GM18498 (cell line): Measurements from ENCODE around the gene MLN.

ENCODE experiments used
- ATAC-seq: cut with Tn5 transposase; IDR thresholded peaks from one replicate; pipeline ENCODE4 v1.9.1; 2021; ENCODE audit warnings: mild to moderate bottlenecking, moderate library complexity; ENCODE audit not compliant: unreplicated experiment

MLN gene, protein sequence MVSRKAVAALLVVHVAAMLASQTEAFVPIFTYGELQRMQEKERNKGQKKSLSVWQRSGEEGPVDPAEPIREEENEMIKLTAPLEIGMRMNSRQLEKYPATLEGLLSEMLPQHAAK

DNA sequence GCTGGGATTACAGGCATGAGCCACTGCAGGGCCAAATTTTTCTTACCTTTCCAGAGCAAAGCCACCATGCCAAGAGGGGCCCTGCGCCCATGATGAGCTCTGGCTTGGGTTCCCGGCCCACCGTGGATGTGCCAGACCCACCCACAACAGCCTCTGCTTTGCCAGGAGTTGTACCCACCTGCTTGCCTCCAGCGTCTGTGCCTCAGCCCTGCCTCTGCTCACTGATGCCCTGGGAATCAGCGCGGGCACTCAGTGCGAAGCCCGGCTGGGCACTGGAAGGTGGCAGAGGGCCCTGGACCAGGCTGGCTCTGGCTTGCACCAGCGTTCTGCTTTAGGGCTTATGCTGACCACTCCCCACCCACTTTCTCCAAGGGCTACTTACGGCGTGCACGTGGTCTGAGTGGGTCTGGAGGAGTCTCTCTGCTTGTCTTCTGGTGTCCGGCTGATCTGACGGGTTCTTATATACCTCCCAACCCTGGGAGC is at the start of gene MLN:
MLN (minus strand) TSS at position 433 of the 483 bp plus-strand sequence. CDS start 2,840 bp downstream, outside the sequence.
- no peak for ATAC-seq

DNA sequence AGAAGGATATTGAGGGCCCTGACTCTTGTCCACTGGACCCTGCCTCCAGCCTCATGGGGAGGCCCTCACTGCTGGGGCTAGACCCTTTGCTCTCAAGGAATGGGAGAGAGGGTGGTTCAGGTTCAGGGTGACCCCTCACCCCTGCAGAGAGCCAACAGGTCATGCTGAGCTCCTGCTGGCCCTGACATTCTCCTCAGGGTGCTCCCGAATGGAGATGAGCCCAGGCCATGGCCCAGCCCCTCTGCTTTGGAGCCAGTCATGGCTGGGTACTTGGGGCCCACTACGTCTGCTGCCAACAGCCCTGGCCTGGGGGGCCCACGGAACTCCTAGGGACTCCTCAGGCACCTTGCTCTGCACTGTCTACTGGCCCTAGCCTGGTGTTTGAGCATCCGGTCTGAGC is 49.2 kb upstream of the MLN start:
- ATAC-seq, result no peak

DNA sequence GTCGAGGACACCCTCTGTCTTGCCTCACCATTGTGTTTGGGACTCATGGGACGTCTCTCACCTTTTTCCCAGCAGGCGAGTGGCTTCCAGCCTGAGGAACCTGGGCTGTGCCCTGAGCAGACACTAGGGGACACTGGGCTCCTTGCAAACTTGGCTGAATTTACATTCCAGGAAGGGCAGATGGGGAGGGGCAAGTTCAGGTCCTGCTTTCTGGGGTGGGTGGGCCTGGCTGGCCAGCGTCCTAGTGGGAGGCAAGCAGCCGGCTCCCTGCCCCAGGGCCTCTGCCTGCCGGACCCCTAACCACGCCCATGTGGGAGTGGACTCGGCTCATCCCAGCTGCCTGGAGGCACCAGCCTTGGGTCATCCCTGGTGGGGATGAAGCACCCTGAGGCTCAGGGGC is 48.2 kb upstream of the MLN start:
- ATAC-seq, result no peak

DNA sequence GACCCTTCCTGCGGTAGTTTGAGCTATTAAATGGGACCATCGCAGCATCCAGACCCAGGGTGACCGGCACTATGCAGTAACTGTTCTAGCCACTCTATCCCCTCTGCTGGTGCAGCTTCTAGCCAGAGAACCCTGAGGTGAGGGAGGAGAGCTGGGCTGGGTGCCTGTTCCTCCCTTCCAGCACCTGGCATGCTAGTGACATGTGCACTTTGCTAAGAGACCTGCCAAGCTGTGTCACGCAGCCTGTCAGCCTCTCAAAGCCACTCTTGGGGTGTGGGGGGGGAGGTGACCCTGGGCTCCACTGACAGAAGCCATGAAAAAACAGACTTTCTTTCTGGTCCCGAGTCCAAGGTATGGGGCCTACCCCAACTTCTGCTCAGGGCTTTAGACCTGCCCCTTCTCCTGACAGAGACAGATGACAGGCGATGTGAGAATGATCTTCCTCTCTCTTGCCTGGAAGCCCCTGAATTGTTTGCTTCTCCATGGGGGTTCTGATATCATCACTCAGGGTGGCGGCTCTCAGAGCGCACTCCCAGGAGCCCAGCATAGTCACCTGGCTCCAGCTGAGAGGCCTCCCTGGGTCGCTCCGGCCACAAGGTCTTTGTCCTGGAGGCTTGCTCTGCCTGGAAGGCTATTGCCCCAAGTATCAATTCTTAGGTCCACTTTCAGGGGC is 47.2 kb upstream of the MLN start:
- no peak for ATAC-seq

DNA sequence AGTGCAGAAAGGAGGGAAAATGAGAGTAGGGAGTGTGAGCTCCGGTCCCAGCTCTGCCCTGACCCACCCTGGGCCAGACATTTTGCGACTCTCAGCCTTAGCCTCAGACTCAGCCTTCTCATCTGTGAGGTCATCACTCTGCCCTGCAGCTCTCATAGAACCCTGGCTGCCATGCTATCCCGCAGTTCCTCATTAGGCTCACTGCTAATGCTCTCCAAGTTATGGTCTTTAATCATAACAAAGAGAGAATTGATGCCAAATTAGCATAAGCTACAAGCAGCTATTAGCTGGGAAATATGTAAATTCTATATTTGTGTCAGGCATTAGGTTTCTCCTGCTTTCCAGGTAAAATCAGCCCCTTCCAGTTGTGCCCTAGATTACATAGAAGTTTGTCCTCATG is 46.5 kb upstream of the MLN start:
- no peak for ATAC-seq

DNA sequence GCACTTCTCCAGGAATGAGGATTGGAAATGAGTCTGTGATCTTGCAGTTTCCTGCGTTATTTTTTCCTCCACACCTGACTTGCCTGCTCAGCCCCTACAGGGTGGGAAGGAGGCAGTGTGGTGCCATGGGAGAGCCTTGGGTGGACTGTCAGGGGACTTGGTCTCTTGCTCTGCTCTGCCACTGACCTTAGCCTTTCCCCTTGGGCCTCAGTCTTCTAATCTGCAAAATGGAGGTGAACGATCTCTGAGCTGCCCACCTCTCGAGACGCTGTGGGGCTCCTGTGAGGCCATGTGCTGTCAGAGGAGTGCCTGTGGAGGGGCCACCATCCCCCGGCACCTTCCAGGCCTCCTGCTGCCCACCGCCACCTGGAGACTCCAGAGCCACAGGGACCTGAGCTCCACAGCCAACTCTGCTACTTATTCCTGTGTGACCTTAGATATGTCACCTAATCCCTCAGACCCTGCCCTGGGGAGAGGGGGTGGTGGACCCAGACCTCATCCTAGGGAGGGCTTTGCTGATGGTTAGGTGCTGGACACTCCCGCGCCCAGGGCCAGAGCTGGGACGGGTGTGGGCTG is 45.8 kb upstream of the MLN start:
- no peak for ATAC-seq

DNA sequence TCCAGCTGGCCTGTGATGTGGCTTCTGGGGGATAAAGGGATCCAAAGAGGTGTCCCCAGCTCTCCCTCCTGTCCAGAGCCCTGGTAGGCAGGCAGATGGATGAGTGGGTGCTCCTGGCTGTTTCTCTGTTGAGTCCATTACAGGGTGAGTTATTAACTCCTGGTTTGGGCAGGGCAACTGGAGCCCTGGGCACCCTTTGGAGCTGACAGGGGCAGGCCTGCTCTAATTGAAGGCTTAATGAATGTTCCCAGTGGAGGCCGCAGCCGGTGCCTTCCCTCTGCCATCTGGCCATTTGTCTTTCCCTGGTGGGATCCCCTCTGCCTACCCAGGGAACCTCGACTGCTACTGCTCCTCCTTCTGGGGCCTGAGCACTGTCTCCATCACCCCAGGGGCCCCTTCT is 44.7 kb upstream of the MLN start:
- no peak for ATAC-seq

DNA sequence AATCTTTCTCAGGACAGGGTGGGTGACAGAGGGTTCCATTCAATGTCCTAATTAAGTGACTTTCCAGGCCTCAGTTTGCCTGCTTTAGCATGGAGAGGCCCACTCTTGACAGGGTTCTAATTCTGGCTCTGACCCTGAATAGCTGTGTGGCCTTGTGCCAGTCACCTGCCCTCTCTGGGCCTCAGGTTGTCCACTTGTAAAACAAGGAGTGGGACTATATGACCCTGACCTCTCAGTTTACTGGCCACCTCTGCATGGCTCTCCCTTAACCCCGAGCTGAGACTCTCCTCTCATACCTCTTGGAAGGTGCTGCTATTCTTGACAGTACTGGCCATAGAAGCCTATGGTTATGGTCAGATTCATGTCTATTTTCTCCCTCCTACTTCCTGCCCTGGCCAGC is 44.1 kb upstream of the MLN start:
- no peak for ATAC-seq

DNA sequence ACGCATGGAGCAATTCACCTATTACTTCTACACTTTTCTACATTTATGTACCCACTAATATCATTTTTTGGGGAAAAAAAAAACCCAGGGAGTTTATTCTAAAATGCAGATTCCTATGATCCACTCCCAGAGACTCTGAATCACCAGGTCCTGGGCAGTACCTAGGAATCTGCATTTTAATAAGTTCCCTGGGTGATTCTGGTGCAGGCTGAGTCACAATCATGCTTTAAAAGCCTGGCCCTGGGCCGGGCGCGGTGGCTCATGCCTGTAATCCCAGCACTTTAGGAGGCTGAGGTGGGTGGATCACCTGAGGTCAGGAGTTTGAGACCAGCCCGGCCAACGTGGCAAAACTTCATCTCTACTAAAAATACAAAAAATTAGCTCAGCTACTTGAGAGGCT is 43.3 kb upstream of the MLN start:
- no peak for ATAC-seq

DNA sequence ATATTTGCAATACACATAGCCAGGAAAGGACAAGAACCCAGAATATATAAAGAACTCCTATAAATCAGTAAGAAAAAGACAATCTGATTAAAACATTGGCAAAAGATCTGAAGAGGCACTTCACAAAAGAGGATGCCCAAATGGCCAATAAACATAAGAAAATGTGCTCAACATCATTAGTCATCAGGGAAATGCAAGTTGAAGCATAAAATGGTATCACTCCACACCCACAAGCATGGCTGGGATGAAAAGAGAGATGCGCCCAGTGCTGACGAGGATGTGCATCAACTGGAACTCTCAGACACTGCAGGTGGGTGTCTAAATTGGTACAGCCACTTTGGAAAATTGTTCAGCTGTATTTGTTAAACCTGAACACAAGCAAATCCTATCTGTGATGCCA is 42.4 kb upstream of the MLN start:
- no peak for ATAC-seq

DNA sequence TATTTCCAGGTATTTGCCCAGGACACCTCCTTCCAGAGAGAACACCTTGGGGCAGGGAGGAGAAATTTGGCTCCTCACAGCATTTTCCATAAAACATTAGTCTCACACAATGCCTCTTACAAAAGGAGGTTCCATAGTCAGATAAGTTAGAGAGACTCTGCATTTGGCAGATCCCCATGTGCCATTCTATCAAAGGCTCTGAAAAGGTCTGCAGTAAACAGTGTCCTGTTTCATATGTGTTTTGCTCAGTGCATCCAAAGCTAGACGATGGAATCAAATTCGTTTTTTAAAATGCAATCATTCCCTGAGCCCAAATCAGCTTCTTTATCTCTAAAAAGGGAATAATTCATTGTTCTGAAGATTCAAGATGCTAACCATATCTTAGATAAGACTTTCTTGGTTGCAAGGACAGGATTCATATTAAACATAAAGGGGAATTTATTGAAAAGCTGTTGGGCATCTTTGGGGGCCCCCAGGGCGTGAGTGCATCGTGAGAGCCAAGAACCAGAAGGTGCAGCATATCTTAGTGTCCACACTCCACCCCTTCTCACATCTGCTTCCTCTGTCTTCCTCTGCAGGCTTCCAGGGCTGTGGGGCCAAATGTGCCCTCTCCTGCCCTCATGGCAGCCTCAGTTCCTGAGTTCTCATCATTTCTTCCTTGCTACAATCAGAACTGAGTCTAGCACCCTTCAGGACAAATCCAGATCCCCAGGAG is 41.4 kb upstream of the MLN start:
- no peak for ATAC-seq

DNA sequence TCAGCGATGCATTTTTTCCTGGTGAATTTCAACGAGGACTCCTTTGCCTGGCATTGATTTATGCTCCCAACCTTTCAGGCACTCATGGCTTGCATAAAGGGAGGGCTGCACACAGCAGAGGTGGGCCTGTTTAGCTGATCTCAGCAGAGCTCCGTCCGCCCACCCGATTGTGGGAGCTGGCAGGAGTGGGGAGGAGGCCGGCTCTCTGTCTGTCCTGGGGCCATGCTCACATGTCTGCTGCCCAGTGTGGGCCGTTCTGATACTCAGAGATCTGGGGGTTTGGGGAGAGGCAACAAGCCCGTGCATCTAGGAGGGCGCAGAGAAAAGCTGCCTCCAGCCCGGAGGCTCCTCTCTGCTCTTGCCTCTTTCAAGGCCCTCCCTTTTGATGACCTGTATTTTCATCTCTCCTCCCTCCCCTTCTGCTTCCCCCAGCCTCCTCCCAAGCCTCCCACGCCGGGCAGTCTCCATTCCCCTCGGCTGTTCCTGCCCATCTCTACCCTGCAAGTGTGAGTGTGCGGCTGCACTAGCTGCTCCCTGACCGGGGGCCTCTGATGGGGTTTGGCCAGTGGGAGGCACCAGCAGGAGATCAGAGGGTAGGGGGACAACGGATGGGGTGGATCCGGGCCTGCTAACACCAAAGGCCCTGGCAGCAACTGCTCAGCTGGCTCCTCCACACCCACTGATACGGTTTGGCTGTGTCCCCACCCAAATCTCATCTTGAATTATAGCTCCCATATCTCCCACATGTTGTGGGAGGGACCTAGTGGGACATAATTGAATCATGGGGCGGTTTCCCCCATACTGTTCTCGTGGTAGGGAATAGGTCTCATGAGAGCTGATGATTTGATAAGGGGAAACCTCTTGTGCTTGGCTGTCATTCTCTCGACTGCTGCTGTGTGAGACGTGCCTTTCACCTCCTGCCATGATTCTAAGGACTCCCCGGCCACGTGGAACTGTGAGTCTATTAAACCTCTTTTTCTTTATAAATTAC is 39.6 kb upstream of the MLN start:
- no peak for ATAC-seq

DNA sequence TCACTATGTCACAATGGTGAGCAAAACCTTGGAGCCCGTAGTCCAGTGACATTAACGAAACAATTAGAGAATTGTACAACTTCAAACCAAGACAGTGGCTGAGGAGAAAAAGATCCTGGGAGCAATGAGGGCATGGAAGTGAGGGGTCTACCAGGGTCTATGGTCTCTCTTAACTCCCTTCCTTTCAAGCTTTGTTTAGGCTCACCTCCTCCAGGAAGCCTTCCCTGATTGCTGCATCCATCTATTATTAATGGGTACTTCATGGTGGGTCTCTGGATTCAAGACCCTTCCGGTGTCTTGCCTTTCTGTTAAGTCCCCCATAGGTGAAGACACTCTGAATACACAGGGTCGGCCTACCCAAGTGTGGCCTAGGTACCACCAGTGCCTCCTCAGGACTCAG is 38.1 kb upstream of the MLN start:
- ATAC-seq, result no peak

DNA sequence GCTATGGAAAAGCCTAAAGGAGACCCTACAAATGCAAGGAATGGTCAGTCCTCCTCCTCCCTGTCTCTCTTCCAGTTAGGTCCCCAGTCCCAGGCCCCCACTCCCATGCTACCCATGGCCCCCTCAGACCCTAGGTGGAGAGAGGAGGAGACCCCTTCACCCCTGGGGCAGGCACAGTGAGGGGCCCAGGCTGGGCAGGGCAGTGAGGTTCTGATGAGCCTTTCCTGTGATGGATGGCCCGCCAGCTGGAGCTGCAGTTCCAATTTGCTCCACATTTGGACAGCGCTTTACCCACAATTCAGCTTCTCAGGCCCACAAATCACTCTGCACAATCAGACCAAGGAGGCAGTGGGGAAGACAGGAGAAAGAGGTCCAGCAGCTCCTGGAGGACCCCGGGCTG is 37.3 kb upstream of the MLN start:
- ATAC-seq, result no peak

DNA sequence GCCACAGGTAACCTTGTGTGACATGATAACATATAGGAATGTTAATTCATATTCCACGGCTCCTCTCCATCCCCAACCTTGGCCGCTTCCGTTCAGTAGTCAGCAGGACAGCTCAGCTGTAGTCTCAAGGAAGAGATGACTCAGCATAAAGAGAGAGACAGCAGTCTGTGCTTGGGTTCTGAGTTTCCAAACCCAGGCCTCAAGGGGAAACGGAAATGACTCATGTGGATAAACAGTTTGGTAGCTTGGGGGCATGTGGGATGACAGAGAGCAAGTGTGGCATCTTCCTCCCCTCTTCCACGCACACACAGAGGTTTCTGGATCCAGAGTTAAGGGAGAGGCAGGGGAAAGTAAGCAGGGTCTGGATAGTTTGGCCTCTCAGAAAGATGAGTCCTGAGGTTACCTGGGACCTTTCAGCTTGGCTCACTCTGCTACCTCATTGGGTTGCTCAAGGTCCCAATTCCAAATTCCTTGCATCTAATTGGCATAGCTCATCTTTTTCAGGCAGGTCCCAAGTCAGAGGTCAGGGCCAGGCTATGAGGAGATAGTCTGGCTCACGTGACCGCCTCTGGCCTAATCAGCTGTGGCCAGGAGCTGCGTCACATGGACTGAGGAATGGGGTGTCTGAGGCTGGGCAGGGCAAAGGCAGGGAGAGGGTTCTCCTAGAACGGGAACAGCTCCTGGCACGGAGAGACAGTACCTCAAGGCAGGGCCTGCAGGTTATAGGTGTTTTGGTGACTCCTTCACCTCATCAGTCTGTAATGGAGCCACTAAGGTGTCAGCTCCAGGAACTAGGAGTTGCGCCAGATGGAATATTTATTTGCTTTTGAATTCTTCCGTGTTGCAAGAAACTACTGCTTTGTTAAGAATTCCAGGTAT is 36.5 kb upstream of the MLN start:
- no peak for ATAC-seq

DNA sequence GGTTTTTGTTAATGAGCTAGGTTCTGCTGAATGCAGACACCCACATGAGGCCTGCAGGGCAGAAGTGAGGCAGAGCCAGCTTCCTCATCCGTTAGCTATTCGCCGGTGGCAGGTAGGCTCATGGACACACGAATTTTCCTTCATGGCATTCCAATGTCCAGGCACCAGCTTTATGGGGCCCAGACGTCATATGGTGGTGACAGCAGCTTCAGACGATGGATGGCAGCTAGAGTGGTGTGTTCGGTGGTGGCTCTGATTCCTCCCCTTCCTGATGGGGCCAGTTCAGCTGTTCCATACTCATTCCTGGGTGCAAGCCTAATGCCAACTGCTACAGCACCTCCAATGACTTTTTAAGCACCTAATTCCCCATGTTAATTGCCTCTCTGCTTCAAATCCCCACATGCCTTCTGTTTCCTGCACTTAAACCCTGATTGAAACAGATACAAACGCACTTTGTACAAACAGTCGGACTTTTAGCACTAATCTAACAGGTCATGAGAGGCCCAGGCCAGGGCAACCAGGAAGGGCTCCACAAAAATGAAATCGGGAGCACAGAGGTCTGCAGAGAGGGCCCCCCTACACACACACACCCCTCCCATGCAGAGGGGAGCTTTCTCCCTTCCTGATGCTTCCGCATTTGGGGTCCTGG is 35.7 kb upstream of the MLN start:
- no peak for ATAC-seq

DNA sequence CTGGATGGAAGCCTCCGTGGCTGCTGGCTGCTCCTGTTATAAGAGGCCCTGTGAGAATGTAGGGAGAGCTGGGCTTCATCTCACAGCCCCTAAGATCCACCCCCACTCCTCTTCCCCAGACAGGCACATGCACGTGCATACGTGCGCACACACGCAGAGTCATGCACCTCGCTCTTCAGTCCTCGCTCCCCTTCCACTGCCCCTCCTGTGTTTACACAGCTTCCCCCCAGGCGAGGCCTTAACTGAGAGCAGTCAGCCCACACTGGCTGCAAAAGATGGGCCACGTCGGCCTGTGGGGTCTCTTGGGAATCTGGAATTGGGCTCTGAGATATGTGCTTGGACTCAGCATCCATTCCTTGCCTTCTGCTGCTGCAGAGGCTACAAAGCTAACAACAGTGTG is 35.2 kb upstream of the MLN start:
- ATAC-seq, result no peak

DNA sequence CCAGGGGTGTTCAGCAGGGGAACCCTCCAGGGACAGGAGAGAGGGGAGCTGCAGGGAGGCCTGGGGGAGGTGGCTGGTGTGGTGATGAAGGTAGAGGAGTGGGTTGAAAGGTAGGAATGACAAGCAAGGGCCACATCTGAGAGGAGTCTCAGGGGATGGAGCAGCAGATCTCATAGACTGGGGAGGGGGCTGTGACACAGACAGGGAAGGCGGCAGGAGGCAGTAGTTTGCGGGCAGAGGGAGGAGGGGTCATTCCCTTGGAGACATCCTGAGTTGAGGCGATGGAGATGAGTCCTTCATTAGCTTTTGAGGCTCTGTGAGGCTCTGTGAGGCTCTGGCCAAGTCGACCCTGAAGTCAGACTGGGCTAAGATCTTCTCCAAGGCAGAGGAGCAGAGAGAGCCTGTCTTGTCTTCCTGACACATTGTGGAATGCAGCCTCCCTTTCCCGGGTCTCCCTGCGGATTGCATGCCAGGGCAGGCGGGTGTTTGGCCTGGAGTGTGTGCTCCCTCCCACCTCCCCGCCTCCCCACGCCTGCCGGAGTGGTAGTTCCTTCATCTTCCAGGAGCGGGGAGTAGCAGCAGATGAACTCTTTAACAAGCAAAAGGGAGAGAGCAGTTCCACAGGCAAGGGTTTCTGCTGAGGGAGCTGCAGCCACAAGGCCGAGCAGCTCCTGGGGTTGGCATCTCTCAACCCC is 34.3 kb upstream of the MLN start:
- no peak for ATAC-seq
